ENCODE results near the gene PSME3IP1. TPM values are rescaled to one million over a fixed set of nuclear protein-coding genes. Genes with fewer than 3 reads are reported as not detected.

The PSME3IP1 gene
- total RNA-seq, 1 donor from 2014 or later: 83.1 TPM

DNA sequence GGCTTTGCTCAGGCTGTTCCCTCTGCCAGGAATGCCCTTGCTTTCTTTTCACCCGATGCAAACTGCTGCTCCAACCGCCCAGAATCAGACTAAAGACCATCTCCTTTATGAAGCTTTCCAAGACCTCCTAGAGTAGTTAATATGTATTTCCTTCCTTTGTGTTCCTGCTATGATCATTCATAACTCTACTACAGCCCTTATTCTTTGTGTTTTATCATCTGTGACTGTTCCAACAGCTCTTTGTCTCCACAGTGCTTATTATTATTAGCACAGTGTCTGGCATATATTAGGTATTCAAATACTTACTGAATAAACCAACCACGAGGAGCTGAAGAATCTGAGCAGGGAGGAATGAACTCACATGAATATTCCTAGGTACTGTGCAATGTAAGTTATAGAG is 7.6 kb downstream of the PSME3IP1 start:
- Mint-ChIP-seq H3K27ac (ENCODE audit: unreplicated experiment) (no peak overlapping the region), H3K4me1 (ENCODE audit: unreplicated experiment) (peaks cover 33% of the 10 kb centered on the region), H3K27me3 (ENCODE audit: unreplicated experiment) (no peaks in the 10 kb centered on the region), H3K9me3 (ENCODE audit: unreplicated experiment) (no peaks in the 10 kb centered on the region), H3K4me3 (ENCODE audit: unreplicated experiment) (no peak overlapping the region), H3K36me3 (ENCODE audit: unreplicated experiment) (peaks cover 6% of the 10 kb centered on the region)
- DNase-seq (ENCODE audit: extremely low spot score, unreplicated experiment): no peak
- no peak for TF ChIP-seq CTCF (IDR thresholded peaks at IDR 0.05)

DNA sequence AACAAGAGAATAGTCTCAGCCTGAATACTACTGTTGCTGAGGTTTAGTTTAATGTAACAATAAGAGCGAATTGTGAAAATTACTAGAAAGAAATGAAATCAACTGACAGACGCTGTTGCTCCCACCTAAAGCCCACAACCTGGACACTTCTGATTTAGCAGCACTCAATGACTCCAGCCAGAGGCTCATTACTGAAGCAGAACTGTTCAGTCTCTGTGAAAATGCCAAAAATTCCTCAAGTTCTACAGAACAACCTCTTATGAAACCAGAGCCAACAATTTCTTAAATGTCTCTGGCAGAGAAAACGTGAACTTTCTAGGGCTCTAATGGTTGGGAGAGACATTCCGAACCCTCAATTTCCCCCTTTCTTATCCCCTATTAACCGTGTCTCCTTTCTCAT is 9.9 kb downstream of the PSME3IP1 start:
- Mint-ChIP-seq H3K27me3 (ENCODE audit: unreplicated experiment) (no peaks in the 10 kb centered on the region), H3K36me3 (ENCODE audit: unreplicated experiment) (peaks cover 21% of the 10 kb centered on the region), H3K4me3 (ENCODE audit: unreplicated experiment) (no peak overlapping the region), H3K9me3 (ENCODE audit: unreplicated experiment) (no peaks in the 10 kb centered on the region), H3K4me1 (ENCODE audit: unreplicated experiment) (peaks cover 29% of the 10 kb centered on the region), H3K27ac (ENCODE audit: unreplicated experiment) (peak overlapping the region; percentile 2)
- TF ChIP-seq CTCF (IDR thresholded peaks at IDR 0.05): no peak
- no peak for DNase-seq (ENCODE audit: extremely low spot score, unreplicated experiment)

DNA sequence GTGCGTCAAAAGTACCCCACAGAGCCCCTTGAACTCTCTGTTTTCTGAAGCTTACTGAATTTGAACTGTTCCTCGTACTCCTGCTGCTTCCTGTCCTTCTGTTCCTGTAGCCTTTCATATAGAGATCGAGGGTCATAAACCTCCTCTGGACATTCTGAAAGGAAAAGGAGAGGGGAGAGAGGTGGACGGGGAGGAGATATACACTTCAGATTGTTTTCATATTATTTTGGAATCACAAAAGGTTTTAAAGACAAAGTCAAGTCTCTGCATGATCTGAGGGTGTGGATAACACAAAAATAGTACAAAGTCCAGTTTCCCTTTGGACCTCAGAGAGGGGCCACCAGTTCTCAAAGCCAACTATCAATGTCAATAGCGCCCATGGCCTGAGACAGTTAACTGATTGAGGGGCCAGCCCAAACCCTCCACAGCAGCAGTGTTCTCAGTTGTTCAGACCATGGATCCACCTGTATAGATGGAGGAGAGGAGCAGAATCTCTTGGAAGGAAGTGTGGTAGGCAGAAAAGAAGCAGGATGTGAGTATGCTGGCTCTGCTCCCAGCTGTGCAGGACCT is 13.0 kb downstream of the PSME3IP1 start:
- Mint-ChIP-seq H3K27me3 (ENCODE audit: unreplicated experiment) (no peaks in the 10 kb centered on the region), H3K27ac (ENCODE audit: unreplicated experiment) (no peak overlapping the region), H3K4me3 (ENCODE audit: unreplicated experiment) (no peak overlapping the region), H3K9me3 (ENCODE audit: unreplicated experiment) (no peaks in the 10 kb centered on the region), H3K36me3 (ENCODE audit: unreplicated experiment) (peaks cover 26% of the 10 kb centered on the region), H3K4me1 (ENCODE audit: unreplicated experiment) (peaks cover 6% of the 10 kb centered on the region)
- DNase-seq (ENCODE audit: extremely low spot score, unreplicated experiment): no peak
- no peak for TF ChIP-seq CTCF (IDR thresholded peaks at IDR 0.05)

DNA sequence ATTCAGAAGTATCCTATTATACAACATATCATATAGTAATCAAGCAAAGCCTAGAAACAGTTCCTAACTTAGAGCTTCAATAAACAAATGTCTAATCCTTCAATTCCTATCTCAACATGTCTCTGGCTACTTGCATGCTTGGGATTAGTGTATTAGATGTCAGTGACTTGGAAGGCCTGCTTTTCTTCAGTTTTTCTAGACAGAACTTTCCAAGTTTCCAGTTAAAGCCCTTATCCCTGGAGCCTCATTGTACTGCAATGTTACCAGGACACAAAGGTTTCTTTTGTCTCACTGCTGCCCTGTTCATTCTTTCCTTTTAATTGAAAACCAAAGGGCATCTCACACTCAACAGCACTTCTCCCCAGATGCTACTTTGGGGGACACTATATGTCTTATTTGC is 16.5 kb downstream of the PSME3IP1 start:
- H3K27ac Mint-ChIP-seq (ENCODE audit: unreplicated experiment): no peak overlapping the region
- peaks cover 30% of the 10 kb centered on the region for H3K36me3 Mint-ChIP-seq (ENCODE audit: unreplicated experiment)
- peaks cover 12% of the 10 kb centered on the region for H3K4me1 Mint-ChIP-seq (ENCODE audit: unreplicated experiment)
- no peaks in the 10 kb centered on the region for H3K9me3 Mint-ChIP-seq (ENCODE audit: unreplicated experiment)
- TF ChIP-seq CTCF (IDR thresholded peaks at IDR 0.05): no peak
- no peak for DNase-seq (ENCODE audit: extremely low spot score, unreplicated experiment)
- H3K4me3 Mint-ChIP-seq (ENCODE audit: unreplicated experiment): no peak overlapping the region
- H3K27me3 Mint-ChIP-seq (ENCODE audit: unreplicated experiment): no peaks in the 10 kb centered on the region

GRCh38 chr16:57167953-57168352 is 17.9 kb downstream of the PSME3IP1 start:
- Mint-ChIP-seq H3K9me3 (ENCODE audit: unreplicated experiment) (no peaks in the 10 kb centered on the region), H3K27ac (ENCODE audit: unreplicated experiment) (no peak overlapping the region), H3K27me3 (ENCODE audit: unreplicated experiment) (no peaks in the 10 kb centered on the region), H3K36me3 (ENCODE audit: unreplicated experiment) (peaks cover 29% of the 10 kb centered on the region), H3K4me1 (ENCODE audit: unreplicated experiment) (peaks cover 12% of the 10 kb centered on the region), H3K4me3 (ENCODE audit: unreplicated experiment) (no peak overlapping the region)
- peak; percentile 75 for TF ChIP-seq CTCF (IDR thresholded peaks at IDR 0.05)
- no peak for DNase-seq (ENCODE audit: extremely low spot score, unreplicated experiment)
